Ramos (cell line): ENCODE data around the gene F10.
"Not testable (repeated sequence)": the region's sequence is repeated elsewhere in the genome, so short reads cannot be mapped to it uniquely, and the experiment has no call there.

Experiments used
- in situ Hi-C: fragments of 300-500 bp; cut with MboI; formaldehyde crosslinking; loops from one replicate; pipeline ENCODE4 v1.14.3; 2022; ENCODE audit warnings: low sequenced_read_pairs; ENCODE audit not compliant: unreplicated experiment

Gene F10

DNA sequence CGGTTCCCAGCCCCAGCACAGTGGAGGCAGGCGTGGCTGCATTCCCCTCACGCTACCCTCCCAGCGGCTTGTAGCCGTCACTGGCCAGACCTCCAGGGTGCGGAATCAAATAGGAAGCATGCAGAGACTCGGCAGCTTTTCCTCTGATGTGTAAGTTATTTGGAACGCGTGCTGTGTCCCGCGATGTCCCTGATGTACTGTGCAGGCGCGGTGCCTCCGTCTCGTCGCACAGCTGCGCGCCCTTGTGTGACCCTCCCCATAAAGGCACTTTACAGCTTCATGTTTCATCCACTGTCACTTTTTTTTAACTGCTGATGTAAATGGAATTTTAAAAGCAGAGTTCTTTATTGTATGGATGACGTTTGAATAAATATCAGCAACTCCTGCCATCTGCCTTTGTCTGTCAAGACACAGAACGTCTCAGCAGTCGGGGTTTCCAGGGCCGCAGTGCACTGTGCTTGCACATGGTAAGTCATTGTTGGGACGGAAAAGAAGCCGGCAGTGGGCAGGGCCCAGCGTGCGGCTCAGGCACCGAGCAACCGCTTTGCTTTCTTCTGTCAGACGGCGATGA lies 24.4 kb upstream of the F10 start:
- in situ Hi-C loops, result no loop called here

GRCh38 chr13:113099142-113099541 lies 23.5 kb upstream of the F10 start:
- in situ Hi-C loops, result no loop called here

DNA sequence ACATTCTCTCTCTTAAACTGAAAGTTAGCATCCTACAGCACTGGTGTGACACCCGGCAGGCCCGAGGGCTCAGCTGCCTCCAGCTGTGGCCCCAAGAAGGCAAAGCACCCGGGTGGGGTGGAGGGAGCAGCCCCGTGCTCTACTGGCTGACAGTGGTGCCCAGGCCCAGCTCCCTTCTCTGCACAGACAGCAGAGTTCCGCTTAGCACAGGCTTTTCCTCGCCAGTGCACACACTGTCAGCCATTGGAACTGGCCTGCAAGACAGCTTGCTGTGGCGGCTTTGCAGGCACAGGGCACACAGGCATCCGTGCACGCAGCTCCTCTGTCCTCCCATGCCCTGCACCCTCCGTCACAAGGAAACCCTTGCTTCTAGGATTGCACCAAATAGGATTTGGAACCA lies 20.3 kb upstream of the F10 start:
- in situ Hi-C loops, result not testable (repeated sequence)

DNA sequence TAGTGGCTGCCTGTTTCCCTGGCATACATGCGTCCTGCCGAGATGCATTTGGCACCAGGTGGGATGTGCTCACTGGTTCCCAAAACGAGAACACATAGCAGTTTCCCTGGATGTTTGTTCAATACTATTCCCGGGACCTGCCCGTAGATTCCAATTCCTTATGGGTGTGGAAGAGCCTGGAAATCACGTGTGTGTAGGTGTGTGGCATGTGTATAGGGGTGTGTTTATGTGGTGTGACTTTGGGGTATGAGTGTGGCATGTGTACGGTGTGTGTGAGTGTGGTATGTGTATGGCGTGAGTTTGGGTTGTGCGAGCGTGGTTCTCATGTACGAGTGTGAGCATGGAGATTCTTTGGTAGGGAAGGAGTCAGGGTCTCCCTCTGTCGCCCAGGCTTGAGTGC lies 19.9 kb upstream of the F10 start:
- in situ Hi-C loops, result no loop called here

DNA sequence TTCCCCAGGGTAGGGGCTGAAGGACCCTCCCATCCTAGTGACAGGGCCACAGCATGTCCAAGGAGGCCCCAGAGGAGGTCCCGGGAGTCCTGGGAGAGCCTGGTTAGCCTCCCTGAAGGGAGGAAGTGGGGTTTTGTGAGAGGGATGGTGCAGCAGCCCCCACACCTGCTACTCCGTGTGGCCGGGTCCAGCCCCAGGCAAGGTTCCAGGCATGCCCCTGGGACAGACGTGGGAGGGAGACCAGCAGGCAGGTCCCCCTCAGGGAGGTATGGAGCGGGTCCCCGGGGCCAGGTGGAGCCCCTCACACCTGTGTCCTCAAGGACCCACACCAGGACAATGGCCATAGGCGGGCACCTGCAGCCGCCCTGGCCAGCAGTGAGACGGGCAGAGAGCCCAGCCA lies 19.0 kb upstream of the F10 start:
- in situ Hi-C loops, result no loop called here

DNA sequence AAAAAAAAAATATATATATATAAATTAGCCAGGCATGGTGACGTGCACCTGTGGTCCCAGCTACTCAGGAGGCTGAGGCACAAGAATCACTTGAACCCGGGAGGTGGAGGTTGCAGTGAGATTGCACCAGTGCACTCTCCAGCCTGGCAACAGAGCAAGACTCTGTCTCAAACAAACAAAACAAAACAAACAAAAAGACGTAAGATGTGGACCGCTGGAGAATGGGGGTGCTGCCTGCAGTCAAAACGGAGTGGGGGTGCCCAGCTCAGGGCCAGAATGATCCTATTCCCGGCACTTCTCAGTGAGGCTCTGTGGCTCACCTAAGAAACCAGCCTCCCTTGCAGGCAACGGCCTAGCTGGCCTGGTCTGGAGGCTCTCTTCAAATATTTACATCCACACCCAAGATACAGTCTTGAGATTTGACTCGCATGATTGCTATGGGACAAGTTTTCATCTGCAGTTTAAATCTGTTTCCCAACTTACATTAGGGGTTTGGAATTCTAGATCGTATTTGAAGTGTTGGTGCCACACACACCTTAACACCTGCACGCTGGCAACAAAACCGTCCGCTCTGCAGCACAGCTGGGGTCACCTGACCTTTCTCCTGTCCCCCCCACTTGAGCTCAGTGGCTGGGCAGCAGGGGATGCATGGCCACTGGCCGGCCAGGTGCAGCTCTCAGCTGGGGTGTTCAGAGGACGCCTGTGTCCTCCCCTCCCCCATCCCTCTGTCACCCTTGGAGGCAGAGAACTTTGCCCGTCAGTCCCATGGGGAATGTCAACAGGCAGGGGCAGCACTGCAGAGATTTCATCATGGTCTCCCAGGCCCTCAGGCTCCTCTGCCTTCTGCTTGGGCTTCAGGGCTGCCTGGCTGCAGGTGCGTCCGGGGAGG lies 17.3 kb upstream of the F10 start, which contains the start of gene F7:
Gene F7, plus strand, starts transcription at position 760 of the 889 bp plus-strand sequence. Its CDS starts 51 bp downstream, at position 811.
- in situ Hi-C loops, result no loop called here

- in situ Hi-C loops, result no loop called here
Measured at GRCh38 chr13:113105921-113106452, 16.6 kb upstream of the F10 start.

GRCh38 chr13:113106711-113107351 lies 15.8 kb upstream of the F10 start:
- in situ Hi-C loops, result no loop called here

- in situ Hi-C loops, result not testable (repeated sequence)
Measured at GRCh38 chr13:113108521-113108920, 14.1 kb upstream of the F10 start.

- in situ Hi-C loops, result no loop called here
Measured at GRCh38 chr13:113109151-113110047, 13.2 kb upstream of the F10 start.

DNA sequence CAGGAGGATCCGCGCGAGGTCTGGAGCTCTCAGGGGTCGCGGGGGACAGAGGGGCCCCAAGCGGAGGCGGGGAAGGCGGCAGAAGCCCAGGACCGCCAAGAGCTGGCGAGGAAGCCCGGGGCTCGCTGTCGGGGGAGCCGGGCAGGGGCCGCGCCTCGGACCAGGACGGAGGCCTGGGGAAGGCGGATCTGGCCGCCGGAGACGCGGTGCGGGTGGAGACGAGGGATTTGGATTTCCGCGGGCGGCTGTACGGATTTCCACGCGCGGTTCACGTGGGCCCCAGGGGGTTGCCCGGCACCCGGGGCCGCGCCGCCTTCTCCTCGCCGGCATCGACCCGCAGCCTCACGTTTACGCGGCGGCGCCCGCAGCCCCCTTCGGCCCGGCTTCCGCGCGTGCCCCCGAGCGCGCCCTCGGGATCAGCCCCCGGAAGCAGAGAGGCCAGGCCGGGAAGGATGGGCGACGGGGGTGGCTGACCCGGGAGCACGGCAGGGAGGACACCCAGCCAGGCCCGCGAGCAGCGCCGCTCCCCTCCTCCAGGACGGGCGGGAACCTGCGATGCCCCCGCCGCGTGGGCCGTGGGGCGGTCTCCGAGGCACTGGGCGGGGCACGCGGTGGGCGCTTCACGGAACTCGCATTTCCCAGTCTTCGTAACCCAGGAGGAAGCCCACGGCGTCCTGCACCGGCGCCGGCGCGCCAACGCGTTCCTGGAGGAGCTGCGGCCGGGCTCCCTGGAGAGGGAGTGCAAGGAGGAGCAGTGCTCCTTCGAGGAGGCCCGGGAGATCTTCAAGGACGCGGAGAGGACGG lies 12.3 kb upstream of the F10 start:
- in situ Hi-C loops, result no loop called here

DNA sequence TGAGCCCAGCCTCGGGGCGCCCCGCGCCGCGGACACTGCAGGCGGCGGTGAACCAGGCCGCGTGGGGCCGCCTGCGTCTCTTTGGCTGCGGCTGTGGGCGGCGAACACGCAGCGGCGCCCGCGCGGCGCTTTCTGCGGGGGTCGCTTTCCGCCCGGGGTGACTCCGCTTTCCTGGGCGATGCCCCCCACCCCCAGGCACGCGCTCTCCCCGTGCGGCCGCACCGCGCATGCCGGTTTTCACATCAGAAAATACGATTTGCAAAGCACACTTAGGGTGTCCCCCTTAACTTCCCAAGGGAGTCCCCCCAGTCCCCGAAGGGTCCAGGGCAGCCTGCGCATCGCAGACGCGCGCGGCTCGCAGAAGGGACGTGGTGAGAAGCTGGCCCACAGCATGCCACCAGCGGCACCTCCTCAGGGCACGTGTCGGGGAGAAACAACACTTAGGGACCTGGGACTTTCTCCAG lies 11.7 kb upstream of the F10 start:
- in situ Hi-C loops, result no loop called here

DNA sequence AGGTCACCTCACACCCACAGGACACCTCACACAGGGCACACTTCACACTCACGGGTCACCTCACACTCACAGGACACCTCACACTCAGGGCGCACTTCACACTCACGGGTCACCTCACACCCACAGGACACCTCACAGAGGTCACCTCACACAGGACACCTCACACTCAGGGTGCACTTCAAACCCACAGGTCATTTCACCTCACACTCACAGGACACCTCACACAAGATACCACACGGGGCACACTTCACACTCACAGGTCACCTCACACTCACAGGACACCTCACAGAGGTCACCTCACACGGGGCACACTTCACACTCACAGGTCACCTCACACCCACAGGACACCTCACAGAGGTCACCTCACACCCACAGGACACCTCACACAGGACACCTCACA lies 10.8 kb upstream of the F10 start:
- in situ Hi-C loops, result not testable (repeated sequence)

DNA sequence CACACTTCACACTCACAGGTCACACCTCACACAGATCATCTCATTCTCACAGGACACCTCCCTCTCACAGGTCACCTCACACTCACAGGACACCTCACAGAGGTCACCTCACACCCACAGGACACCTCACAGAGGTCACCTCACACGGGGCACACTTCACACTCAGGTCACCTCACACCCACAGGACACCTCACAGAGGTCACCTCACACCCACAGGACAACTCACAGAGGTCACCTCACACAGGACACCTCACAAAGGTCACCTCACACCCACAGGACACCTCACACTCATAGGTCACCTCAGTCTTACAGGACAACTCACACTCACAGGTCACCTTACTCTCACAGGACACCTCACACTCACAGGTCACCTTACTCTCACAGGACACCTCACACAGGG lies 10.1 kb upstream of the F10 start:
- in situ Hi-C loops, result not testable (repeated sequence)

- in situ Hi-C loops, result no loop called here
Measured at GRCh38 chr13:113112893-113113845, 9.4 kb upstream of the F10 start.

DNA sequence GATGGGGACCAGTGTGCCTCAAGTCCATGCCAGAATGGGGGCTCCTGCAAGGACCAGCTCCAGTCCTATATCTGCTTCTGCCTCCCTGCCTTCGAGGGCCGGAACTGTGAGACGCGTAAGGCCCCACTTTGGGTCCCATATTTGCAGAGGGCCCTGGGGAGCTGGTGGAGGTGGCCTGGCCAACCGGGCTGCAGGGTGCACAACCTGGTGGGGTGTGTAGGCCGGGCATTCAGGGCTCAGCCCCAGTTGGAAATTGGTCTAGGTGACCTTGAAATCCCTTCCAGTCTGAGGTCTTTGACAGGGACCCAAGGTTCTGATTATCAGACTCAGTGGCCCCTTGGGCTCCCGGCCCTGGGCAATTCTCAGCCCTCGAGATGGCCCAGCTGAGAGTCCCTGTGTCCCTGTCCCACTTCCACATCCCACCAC lies 8.7 kb upstream of the F10 start:
- in situ Hi-C loops, result no loop called here

GRCh38 chr13:113114511-113115362 lies 7.9 kb upstream of the F10 start:
- in situ Hi-C loops, result no loop called here
